GM12878 (cell line): ENCODE measurements around the gene TRIP12. TPM values are rescaled to one million over a fixed set of nuclear protein-coding genes. Genes with fewer than 3 reads are reported as not detected.

Experiments used
- ATAC-seq: fragments of 200-7000 bp; cut with Tn5 transposase; 3 replicates; pipeline ENCODE4 v1.9.1; 2020; ENCODE audit warnings: mild to moderate bottlenecking, moderate library complexity
- BruUV-seq: library from RNA; stranded (reverse); fragments of 400-500 nt; replicated peaks from 2 replicates; lab custom pipeline; 2021; lab: Mats Ljungman, UMichigan
- CTCF ChIA-PET: fragments of 300-600 bp; sonication (Branson Sonifier 250); formaldehyde crosslinking; extraction: SDS; loops from one replicate; lab custom pipeline; 2021; ENCODE audit warnings: inconsistent platforms; lab: Yijun Ruan, JAX
- POLR2A ChIA-PET: fragments of 350-600 bp; formaldehyde crosslinking; extraction: SDS; loops from one replicate; lab custom pipeline; 2021; ENCODE audit warnings: inconsistent platforms; lab: Charles Lee
- RAD21 ChIA-PET: fragments of 300-600 bp; sonication (Branson Sonifier 250); formaldehyde crosslinking; loops from one replicate; lab custom pipeline; 2023; ENCODE audit warnings: antibody characterized with exemption; ENCODE audit not compliant: unreplicated experiment; lab: Charles Lee
- SMC1A ChIA-PET: fragments of 300-600 bp; sonication (Branson Sonifier 250); formaldehyde crosslinking; loops from one replicate; lab custom pipeline; 2023; ENCODE audit not compliant: unreplicated experiment, uncharacterized antibody; lab: Charles Lee
- DNase-seq: peaks from one replicate; pipeline ENCODE4 v3.0.0-alpha.2; 2011; ENCODE audit warnings: low read depth, low spot score
- FAIRE-seq: peaks from 3 replicates; lab custom pipeline; 2011; peaks lifted over from hg19 to GRCh38; lab: Jason Lieb, UNC
- H2AFZ ChIP-seq: 2 replicates; pipeline ENCODE4 v1.6.0; 2011; ENCODE audit warnings: low read depth, low read length, control low read depth; ENCODE audit not compliant: control insufficient read depth
- H3K27ac ChIP-seq: 2 replicates; pipeline ENCODE4 v1.5.1; 2011; ENCODE audit warnings: control low read depth; ENCODE audit not compliant: control insufficient read depth, insufficient read depth
- H3K27me3 ChIP-seq, 2 experiments: replicated peaks in 1 of 2; 2 replicates each; pipeline versions ENCODE4 v1.6.0 to v1.6.1; 2011; ENCODE audit warnings: low read length in 1 of 2; ENCODE audit not compliant: control insufficient read depth in 2 of 2, insufficient read depth in 2 of 2
- H3K36me3 ChIP-seq, 2 experiments: 2 replicates each; pipeline ENCODE4 v1.5.1; 2011; ENCODE audit warnings: low read length in 1 of 2; ENCODE audit not compliant: control insufficient read depth in 2 of 2, insufficient read depth in 2 of 2
- H3K4me1 ChIP-seq: 2 replicates; pipeline ENCODE4 v1.6.1; 2011; ENCODE audit warnings: mild to moderate bottlenecking, low read length, moderate library complexity, mixed read lengths; ENCODE audit not compliant: control insufficient read depth, insufficient read depth
- H3K4me2 ChIP-seq: 2 replicates; pipeline ENCODE4 v1.6.0; 2011; ENCODE audit warnings: control low read depth; ENCODE audit not compliant: control insufficient read depth, insufficient read depth
- H3K4me3 ChIP-seq: fragments of 200-600 bp; sonication (generic); 2 replicates; pipeline ENCODE4 v1.5.1; 2016
- H3K79me2 ChIP-seq: 2 replicates; pipeline ENCODE4 v1.6.0; 2011; ENCODE audit warnings: low read length; ENCODE audit not compliant: control insufficient read depth, insufficient read depth
- H3K9ac ChIP-seq: 2 replicates; pipeline ENCODE4 v1.8.0; 2011; ENCODE audit warnings: low read length, control low read depth, mixed read lengths; ENCODE audit not compliant: control insufficient read depth, insufficient read depth
- H3K9me3 ChIP-seq: replicated peaks from 3 replicates; pipeline ENCODE4 v1.5.1; 2011; ENCODE audit warnings: mild to moderate bottlenecking, low read length; ENCODE audit not compliant: control insufficient read depth, insufficient read depth
- H4K20me1 ChIP-seq: 2 replicates; pipeline ENCODE4 v1.6.0; 2011; ENCODE audit not compliant: control insufficient read depth, insufficient read depth
- BCLAF1 ChIP-seq: fragments of 450-650 bp; IDR thresholded peaks from 2 replicates; pipeline ENCODE4 v1.6.1; 2017; ENCODE audit warnings: antibody characterized with exemption, mild to moderate bottlenecking, moderate library complexity
- BHLHE40 ChIP-seq, 2 experiments: fragments of 450-650 bp in 1 of 2; IDR thresholded peaks; 2 replicates each; pipeline ENCODE4 v1.6.1; 2011 to 2017; ENCODE audit warnings: low read depth in 2 of 2, borderline replicate concordance in 1 of 2, improper control_type of control experiment in 1 of 2, low read length in 1 of 2, mild to moderate bottlenecking in 1 of 2
- CREM ChIP-seq: IDR thresholded peaks from 2 replicates; pipeline ENCODE4 v1.6.1; 2014; ENCODE audit warnings: antibody characterized with exemption, low read depth
- IRF4 ChIP-seq: IDR thresholded peaks from 2 replicates; pipeline ENCODE4 v1.6.1; 2011; ENCODE audit warnings: low read depth, low read length
- RBBP5 ChIP-seq: fragments of 200-600 bp; sonication (generic); conservative IDR thresholded peaks from 2 replicates; pipeline ENCODE4 v1.6.1; 2016
- YBX1 ChIP-seq: fragments of 450-650 bp; IDR thresholded peaks from 2 replicates; pipeline ENCODE4 v1.6.1; 2016; ENCODE audit warnings: antibody characterized with exemption
- YY1 ChIP-seq: IDR thresholded peaks from 2 replicates; pipeline ENCODE4 v1.6.1; 2011; ENCODE audit warnings: low read depth, mild to moderate bottlenecking, low read length
- ZBTB40 ChIP-seq: fragments of 450-650 bp; IDR thresholded peaks from 2 replicates; pipeline ENCODE4 v1.6.1; 2016; ENCODE audit warnings: mild to moderate bottlenecking, moderate library complexity, borderline replicate concordance
- ZNF207 ChIP-seq: fragments of 450-650 bp; IDR thresholded peaks from 2 replicates; pipeline ENCODE4 v1.6.1; 2014; ENCODE audit warnings: antibody characterized with exemption, mild to moderate bottlenecking, borderline replicate concordance
- WGBS: methylation state at CpG from one replicate; pipeline ENCODE4 v1.1.6; 2016; ENCODE audit warnings: low lambda C conversion rate; ENCODE audit not compliant: insufficient replicate concordance, insufficient coverage; ENCODE audit errors: missing lambda C conversion rate; 5-methylcytosine and 5-hydroxymethylcytosine counted together
- in situ Hi-C: fragments of 300-500 bp; cut with MboI; formaldehyde crosslinking; loops from 9 replicates; pipeline ENCODE4 v1.14.3; 2018; ENCODE audit warnings: mixed read lengths
- intact Hi-C: fragments of 100-400 bp; cut with micrococcal nuclease; formaldehyde crosslinking; loops from one replicate; pipeline ENCODE4 v1.14.2; 2022; ENCODE audit not compliant: unreplicated experiment
- polyA plus RNA-seq, 11 experiments: library from polyadenylated mRNA; depleted of rRNA in 4 of 11; unstranded in 6 of 11; stranded (reverse) in 5 of 11; fragments of >200 nt; fragmentation: Nextera tagmentation in 4 of 11; fragmentation: Illumina TruSeq in 1 of 11; extraction: Ambion mirVana in 4 of 11; extraction: Trizol in 1 of 11; gene quantifications; 1 replicate in 1 of 11; 2 replicates in 10 of 11; pipeline versions ENCODE4 v1.2.1 to v1.2.3, GENCODE V29; 2011 to 2016; ENCODE audit warnings: inconsistent platforms in 2 of 11, missing spikeins in 2 of 11, low read depth in 1 of 11
- total RNA-seq, 4 experiments: library from RNA; depleted of rRNA in 3 of 4; stranded (reverse); fragments of >200 nt in 3 of 4; fragmentation: Illumina TruSeq in 1 of 4; extraction: Trizol in 1 of 4; gene quantifications; 2 replicates each; pipeline versions ENCODE4 v1.2.1 to v1.2.3, GENCODE V29; 2013 to 2021

Gene TRIP12
- total and polyA plus RNA-seq, 10 of the 15 experiments (the other 5 are each of a cell fraction or from before 2014, with no cell fraction given), result 23.1 to 207 (median 97.0) TPM

GRCh38 chr2:229956491-229956890 lies 34.7 kb upstream of the TRIP12 start (continued):
- no peak for TF ChIP-seq YY1

GRCh38 chr2:229955663-229956062 lies 33.9 kb upstream of the TRIP12 start:
- ChIA-PET POLR2A (no interaction called here), RAD21 (no interaction called here), CTCF (no interaction called here), SMC1A (no interaction called here)
- WGBS, result 29% methylated on average over 1 of the region's 1 CpG
- no peaks in the 10 kb centered on the region for H3K79me2 ChIP-seq
- TF ChIP-seq BHLHE40 (IDR thresholded peaks at IDR 0.05; ENCODE audit: borderline replicate concordance in 1 of 2, low read depth in 2 of 2, low read length in 1 of 2) (no peak), ZBTB40 (no peak), CREM (no peak), YBX1 (no peak), IRF4 (no peak), BCLAF1 (no peak), RBBP5 (no peak), ZNF207 (no peak)
- in situ Hi-C loops (no loop called here), intact Hi-C loops (no loop called here)
- H3K9ac ChIP-seq, result no peak overlapping the region
- no peak overlapping the region for H2AFZ ChIP-seq
- H4K20me1 ChIP-seq, result no peaks in the 10 kb centered on the region
- DNase-seq (no peak), ATAC-seq (no peak), FAIRE-seq (no peak)
- no peaks in the 10 kb centered on the region for H3K4me1 ChIP-seq
- no peaks in the 10 kb centered on the region for H3K9me3 ChIP-seq
- H3K36me3 ChIP-seq, result no peaks in the 10 kb centered on the region
- no TSS peak for BruUV-seq
- no peak overlapping the region for H3K4me2 ChIP-seq
- H3K27me3 ChIP-seq, result no peaks in the 10 kb centered on the region
- no peak overlapping the region for H3K27ac ChIP-seq
- no peak overlapping the region for H3K4me3 ChIP-seq
